Stimulated activated CD4-positive, alpha-beta T cell treated with anti-CD3 and anti-CD28 coated beads, TNF-alpha, amount 100 ng/mL, for 1 hour (primary cell): Measurements from ENCODE around the gene PTCHD1.

Source experiments
- DNase-seq, 3 donors: peaks; one replicate each; pipeline ENCODE4 v3.0.0-alpha.2; 2020; ENCODE audit warnings: low read depth in 3 of 3, low spot score in 1 of 3

The PTCHD1 gene

GRCh38 chrX:23394421-23394820 lies 59.8 kb downstream of the PTCHD1 start:
- no peak for DNase-seq

DNA sequence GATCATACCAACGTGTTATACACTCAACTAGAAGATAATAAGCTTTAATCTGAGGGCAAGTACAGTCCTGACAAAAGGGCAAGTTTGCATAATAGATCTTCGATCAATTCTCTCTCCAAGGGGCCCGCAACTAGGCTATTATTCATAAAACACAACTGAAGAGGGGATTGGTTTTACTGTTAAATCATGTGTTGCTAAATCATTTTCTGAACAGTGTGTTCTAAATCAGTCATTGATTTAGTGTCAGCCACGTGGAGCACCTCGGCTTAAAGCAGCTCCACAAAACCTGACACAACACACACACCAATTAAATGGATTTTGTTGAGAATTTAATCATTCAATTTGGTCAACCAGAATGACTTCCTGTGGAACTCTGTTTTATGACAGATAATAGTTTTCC lies 61.6 kb downstream of the PTCHD1 start:
- no peak for DNase-seq

GRCh38 chrX:23398570-23398969 lies 63.9 kb downstream of the PTCHD1 start:
- DNase-seq, result no peak

GRCh38 chrX:23403849-23404248 lies 69.2 kb downstream of the PTCHD1 start:
- DNase-seq, result no peak

DNA sequence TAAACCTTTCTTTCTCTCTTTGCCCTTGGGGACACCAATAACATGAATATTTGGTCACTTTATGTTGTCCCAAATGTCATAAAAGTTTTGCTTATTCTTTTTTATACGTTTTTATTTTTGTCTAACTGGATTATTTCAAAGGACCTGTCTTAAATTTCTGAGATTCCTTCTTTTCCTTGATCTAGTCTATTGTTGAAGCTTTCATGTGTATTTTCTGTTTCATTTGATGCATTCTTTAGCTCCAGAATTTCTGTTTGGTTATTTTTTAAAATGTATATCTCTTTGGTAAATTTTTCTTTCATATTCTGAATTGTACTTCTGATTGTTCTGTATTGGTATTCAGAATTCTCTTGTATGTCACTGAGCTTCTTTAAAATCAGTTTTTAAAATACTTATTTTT lies 88.3 kb downstream of the PTCHD1 start:
- DNase-seq, result no peak

GRCh38 chrX:23434356-23434884 lies 99.8 kb downstream of the PTCHD1 start:
- no peak for DNase-seq

GRCh38 chrX:23435108-23435507 lies 100.5 kb downstream of the PTCHD1 start:
- DNase-seq, result no peak

DNA sequence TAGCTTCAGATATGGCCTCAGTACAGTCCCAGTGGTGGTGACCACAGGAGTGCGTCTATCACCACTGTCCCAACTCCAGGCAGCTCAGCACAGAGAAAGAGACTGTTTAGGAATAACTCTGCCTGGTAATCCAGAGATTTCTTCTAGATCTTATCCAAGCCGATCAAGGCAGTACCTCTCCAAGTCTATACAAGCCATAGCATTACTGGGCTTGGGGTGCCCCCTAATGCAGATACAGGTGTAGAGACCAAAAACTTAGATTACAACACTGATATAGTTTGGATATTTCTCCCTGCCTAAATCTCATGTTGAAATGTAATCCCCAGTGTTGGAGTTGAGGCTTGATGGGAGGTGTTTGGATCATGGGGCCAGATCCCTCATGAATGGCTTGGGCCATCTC lies 100.9 kb downstream of the PTCHD1 start:
- no peak for DNase-seq

- no peak for DNase-seq
Measured at GRCh38 chrX:23436875-23437274, 102.2 kb downstream of the PTCHD1 start.

- no peak for DNase-seq
Measured at GRCh38 chrX:23451266-23451665, 116.6 kb downstream of the PTCHD1 start.
